ENCODE results near the gene FRAT1. TPM values are rescaled to one million over a fixed set of nuclear protein-coding genes. Genes with fewer than 3 reads are reported as not detected.

Gene FRAT1
- total and polyA plus RNA-seq, 2 of the 8 experiments (the other 6 are each of a cell fraction or from before 2014, with no cell fraction given), result 1.9 to 5.2 TPM

GRCh38 chr10:97323501-97323900 is 4.4 kb downstream of the FRAT1 start:
- Histone ChIP-seq H3K23me2 (ENCODE audit: low read depth, low read length) (peaks cover 18% of the 10 kb centered on the region), H3K14ac (ENCODE audit: insufficient read length) (no peak overlapping the region), H3K4me2 (ENCODE audit: insufficient read depth in 1 of 2, low read depth in 2 of 2, low read length in 2 of 2) (no peak overlapping the region), H4K91ac (replicated peaks; ENCODE audit: insufficient read length, low read length) (no peak overlapping the region), H3K79me1 (ENCODE audit: low read depth, low read length) (0 out of 2 replicates have a peak, but pooled peaks cover 2% of the 10 kb centered on the region), H3K56ac (replicated peaks; ENCODE audit: insufficient read length, low read depth, low read length) (no peak overlapping the region), H4K8ac (ENCODE audit: extremely low read depth, insufficient read depth, low read length) (no peak overlapping the region), H3K79me2 (ENCODE audit: control insufficient read depth in 1 of 2, insufficient read depth in 2 of 2, low read length in 2 of 2) (peaks cover 0 to under 1% of the 10 kb centered on the region in 2 experiments; a peak in 1 of 4 replicates), H2BK5ac (ENCODE audit: low read depth, low read length) (no peak overlapping the region), H3K4me1 (replicated peaks in 1 of 4; ENCODE audit: control insufficient read depth in 3 of 4, insufficient read depth in 4 of 4, low read length in 3 of 4) (peaks cover 0 to 21% (median 13%) of the 10 kb centered on the region in 4 experiments; a peak in 6 of 7 replicates), H2BK15ac (ENCODE audit: low read length) (no peak overlapping the region), H3K23ac (ENCODE audit: insufficient read length) (no peak overlapping the region), H2AK5ac (ENCODE audit: low read depth, low read length) (no peak overlapping the region), H2BK20ac (ENCODE audit: low read length) (no peak overlapping the region), H3K4me3 (ENCODE audit: extremely low read depth in 1 of 4, insufficient read depth in 2 of 4, low read depth in 3 of 4, low read length in 4 of 4) (no peak overlapping the region), H2BK120ac (replicated peaks; ENCODE audit: low read depth, low read length) (no peak overlapping the region), H4K5ac (ENCODE audit: insufficient read length, low read depth, low read length) (no peak overlapping the region), H3K9ac (replicated peaks in 1 of 4; ENCODE audit: extremely low read depth in 1 of 4, low read depth in 3 of 4, low read length in 3 of 4) (no peak overlapping the region), H3K4ac (replicated peaks; ENCODE audit: insufficient read length, low read depth, low read length) (no peak overlapping the region), H3K27ac (ENCODE audit: low read depth, low read length) (no peak overlapping the region), H3K18ac (ENCODE audit: extremely low read depth, low read length) (no peak overlapping the region), H2AFZ (ENCODE audit: low read length) (no peak overlapping the region), H2BK12ac (ENCODE audit: low read depth, low read length) (no peak overlapping the region), H3K36me3 (ENCODE audit: control insufficient read depth in 2 of 4, insufficient read depth in 4 of 4, low read length in 3 of 4) (peaks cover 0 to 6% (median 0%) of the 10 kb centered on the region in 4 experiments; a peak in 2 of 8 replicates), H4K20me1 (replicated peaks in 1 of 2; ENCODE audit: control insufficient read depth in 1 of 2, insufficient read depth in 2 of 2, low read length in 2 of 2) (no peaks in the 10 kb centered on the region), H3K9me3 (ENCODE audit: insufficient read depth in 2 of 2, low read depth in 1 of 2, low read length in 1 of 2) (no peaks in the 10 kb centered on the region), H3K27me3 (replicated peaks in 1 of 4; ENCODE audit: control insufficient read depth in 3 of 4, extremely low read depth in 1 of 4, insufficient read depth in 3 of 4, low read length in 3 of 4) (peaks cover 6 to 23% (median 20%) of the 10 kb centered on the region in 4 experiments)
- POLR2A ChIA-PET (ENCODE audit: partially characterized antibody), result interaction anchor here (1.4 to 5.5 kb wide), 2 partner anchors 10 to 21 kb away, joined by 3 to 75 read pairs; partner anchors contain the start of gene FRAT2
- TF ChIP-seq CHD1 (IDR thresholded peaks at IDR 0.05; ENCODE audit: low read depth, low read length), result no peak
- TF ChIP-seq ATF2 (IDR thresholded peaks at IDR 0.05; ENCODE audit: low read length), result no peak
- no peak for TF ChIP-seq SP2 (IDR thresholded peaks at IDR 0.05; ENCODE audit: low read length)
- no peak for TF ChIP-seq RFX5 (IDR thresholded peaks at IDR 0.05; ENCODE audit: borderline replicate concordance, low read depth, low read length)
- TF ChIP-seq KDM4A (IDR thresholded peaks at IDR 0.05; ENCODE audit: low read depth, low read length, severe bottlenecking), result no peak
- TF ChIP-seq TEAD4 (IDR thresholded peaks at IDR 0.05; ENCODE audit: low read depth, low read length), result no peak
- no peak for TF ChIP-seq CREB1 (IDR thresholded peaks at IDR 0.05)
- no peak for TF ChIP-seq TAF1 (IDR thresholded peaks at IDR 0.05; ENCODE audit: low read depth, low read length)
- no peak for TF ChIP-seq SUZ12 (IDR thresholded peaks at IDR 0.05; ENCODE audit: low read length)
- CTCF ChIA-PET (ENCODE audit: partially characterized antibody), result interaction anchor here (0.9 to 1.2 kb wide), 2 partner anchors 8 to 9 kb away, joined by 3 to 4 read pairs; no protein-coding TSS in a partner anchor
- WGBS, 2 experiments (ENCODE audit: extremely low coverage in 1 of 2, insufficient coverage in 1 of 2, insufficient read length in 1 of 2, insufficient replicate concordance in 2 of 2, low coverage in 1 of 2, low lambda C conversion rate in 2 of 2, missing lambda C conversion rate in 1 of 2), result 72% methylated on average over 4 of the region's 4 CpGs; no CpG with 5 or more reads in 1 of the 2 experiments
- FAIRE-seq (no peak), DNase-seq (ENCODE audit: low read depth in 1 of 2, low spot score in 2 of 2) (no peak)

Measured in H1 (cell line).